ENCODE data around the gene KLHL5. TPM values are rescaled to one million over a fixed set of nuclear protein-coding genes. Genes with fewer than 3 reads are reported as not detected.
A peak's percentile ranks its signal among the peaks of the same experiment; 100 is the strongest.

The KLHL5 gene
- total RNA-seq, 3 donors from 2014 or later (not counting 1 experiment from before 2014, with no cell fraction given), result 12.6 to 14.2 (median 13.7) TPM

DNA sequence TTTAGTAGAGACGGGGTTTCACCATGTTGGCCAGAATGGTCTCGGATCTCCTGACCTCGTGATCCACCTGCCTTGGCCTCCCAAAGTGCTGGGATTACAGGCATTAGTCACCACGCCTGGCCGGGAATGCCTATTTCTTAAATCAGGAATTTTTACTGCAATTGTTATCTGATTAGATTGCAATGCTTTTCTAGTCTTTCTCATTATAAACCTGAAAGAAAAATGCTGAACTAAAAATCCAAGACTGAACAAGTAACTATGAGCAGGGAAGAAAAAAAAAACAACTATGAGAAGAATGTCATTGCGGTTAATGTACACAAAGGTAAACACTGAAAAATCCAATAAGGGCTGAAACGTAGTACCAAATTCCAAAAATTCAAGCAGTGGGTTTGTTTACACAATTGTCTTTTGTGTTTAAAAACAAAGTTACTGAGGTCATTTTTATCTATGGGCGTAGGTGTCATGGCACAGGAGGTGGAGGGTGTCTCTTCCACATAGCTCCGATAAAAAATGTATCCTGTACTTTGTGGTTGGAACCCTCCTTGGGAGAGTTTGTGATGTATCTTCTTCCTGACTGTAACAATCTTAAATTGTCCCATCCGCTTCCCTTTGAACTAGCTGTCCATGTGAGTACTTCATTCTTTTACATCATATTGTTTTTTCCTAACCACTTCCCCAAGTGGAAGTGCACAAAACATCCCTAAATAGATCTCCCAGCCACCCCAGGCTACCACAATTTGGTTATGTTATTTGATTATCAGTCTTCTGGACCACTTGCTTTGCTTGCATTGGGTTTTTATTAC, 18.8 kb upstream of the KLHL5 start:
- DNase-seq (no peak), ATAC-seq (no peak)
- Mint-ChIP-seq H3K36me3 (no peaks in the 10 kb centered on the region), H3K4me1 (peaks cover 30 to 36% of the 10 kb centered on the region in 2 donors), H3K9me3 (no peaks in the 10 kb centered on the region), H3K4me3 (peak overlapping the region; percentile 90), H3K27me3 (ENCODE audit: low read depth in 2 of 2) (no peaks in the 10 kb centered on the region), H3K27ac (peak overlapping the region; percentile 92 to 93)
- Histone ChIP-seq H3K27ac (ENCODE audit: low read length) (peak overlapping the region; percentile 80), H3K9me3 (ENCODE audit: control insufficient read depth, insufficient read depth, low read length) (no peaks in the 10 kb centered on the region), H3K4me3 (ENCODE audit: low read length) (no peak overlapping the region), H3K36me3 (ENCODE audit: control insufficient read depth, insufficient read depth, low read length) (no peaks in the 10 kb centered on the region), H3K27me3 (ENCODE audit: control insufficient read depth, insufficient read depth, low read length) (no peaks in the 10 kb centered on the region), H3K4me1 (ENCODE audit: control insufficient read depth, insufficient read depth, low read length) (peaks cover 20% of the 10 kb centered on the region)
- TF ChIP-seq, protein P1, sequence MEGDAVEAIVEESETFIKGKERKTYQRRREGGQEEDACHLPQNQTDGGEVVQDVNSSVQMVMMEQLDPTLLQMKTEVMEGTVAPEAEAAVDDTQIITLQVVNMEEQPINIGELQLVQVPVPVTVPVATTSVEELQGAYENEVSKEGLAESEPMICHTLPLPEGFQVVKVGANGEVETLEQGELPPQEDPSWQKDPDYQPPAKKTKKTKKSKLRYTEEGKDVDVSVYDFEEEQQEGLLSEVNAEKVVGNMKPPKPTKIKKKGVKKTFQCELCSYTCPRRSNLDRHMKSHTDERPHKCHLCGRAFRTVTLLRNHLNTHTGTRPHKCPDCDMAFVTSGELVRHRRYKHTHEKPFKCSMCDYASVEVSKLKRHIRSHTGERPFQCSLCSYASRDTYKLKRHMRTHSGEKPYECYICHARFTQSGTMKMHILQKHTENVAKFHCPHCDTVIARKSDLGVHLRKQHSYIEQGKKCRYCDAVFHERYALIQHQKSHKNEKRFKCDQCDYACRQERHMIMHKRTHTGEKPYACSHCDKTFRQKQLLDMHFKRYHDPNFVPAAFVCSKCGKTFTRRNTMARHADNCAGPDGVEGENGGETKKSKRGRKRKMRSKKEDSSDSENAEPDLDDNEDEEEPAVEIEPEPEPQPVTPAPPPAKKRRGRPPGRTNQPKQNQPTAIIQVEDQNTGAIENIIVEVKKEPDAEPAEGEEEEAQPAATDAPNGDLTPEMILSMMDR (IDR thresholded peaks at IDR 0.05), result no peak
- intact Hi-C loops (cut with micrococcal nuclease), result loop anchor here (10.0 kb wide), 1 partner anchor 412 kb away; the partner anchor contains the start of genes LIAS and RPL9
- WGBS (ENCODE audit: insufficient coverage), result 87% methylated on average over 9 of the region's 10 CpGs

DNA sequence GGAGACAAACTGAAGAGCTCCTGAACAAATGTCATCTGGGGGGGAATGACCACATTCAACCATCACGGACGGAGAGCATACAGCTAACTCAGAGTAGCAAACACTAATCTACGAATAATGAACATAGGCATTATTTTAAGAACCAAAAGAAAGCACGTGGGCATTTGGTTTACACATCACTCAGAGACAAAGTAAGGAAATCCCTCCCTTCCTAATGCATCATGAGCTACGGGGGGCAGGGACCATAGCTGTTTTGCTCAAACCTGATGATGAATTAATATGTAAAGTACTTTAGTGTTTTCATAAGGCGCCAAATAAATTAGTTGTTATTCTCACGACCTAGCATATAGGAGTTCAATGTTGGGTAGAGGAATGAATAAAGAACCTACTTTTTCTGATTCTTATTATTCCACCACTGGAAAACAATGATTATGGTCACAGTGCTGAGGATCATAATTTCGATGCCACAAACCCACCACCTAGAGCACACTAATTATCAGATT, 18.1 kb upstream of the KLHL5 start:
- peak overlapping the region; percentile 49 for H3K4me3 ChIP-seq (ENCODE audit: low read length)
- peaks cover 22% of the 10 kb centered on the region for H3K4me1 ChIP-seq (ENCODE audit: control insufficient read depth, insufficient read depth, low read length)
- DNase-seq (peak in 1 of 2 donors; percentile 64), ATAC-seq (peak in 1 of 3 donors; percentile 22)
- Mint-ChIP-seq H3K4me3 (peak overlapping the region; percentile 90), H3K27me3 (ENCODE audit: low read depth in 2 of 2) (no peaks in the 10 kb centered on the region), H3K9me3 (no peaks in the 10 kb centered on the region), H3K36me3 (no peaks in the 10 kb centered on the region), H3K4me1 (peaks cover 36 to 38% of the 10 kb centered on the region in 2 donors), H3K27ac (peak overlapping the region; percentile 92 to 93)
- peak overlapping the region; percentile 80 for H3K27ac ChIP-seq (ENCODE audit: low read length)
- intact Hi-C loops (cut with micrococcal nuclease), result loop anchor here (1.0 to 10.0 kb wide), 2 partner anchors 12 to 411 kb away; partner anchors contain the start of genes LIAS, RPL9 and TMEM156
- 15% methylated on average over 4 of the region's 8 CpGs for WGBS (ENCODE audit: insufficient coverage)
- no peaks in the 10 kb centered on the region for H3K27me3 ChIP-seq (ENCODE audit: control insufficient read depth, insufficient read depth, low read length)
- H3K9me3 ChIP-seq (ENCODE audit: control insufficient read depth, insufficient read depth, low read length), result no peaks in the 10 kb centered on the region
- TF ChIP-seq, protein P1 (IDR thresholded peaks at IDR 0.05), result no peak
- H3K36me3 ChIP-seq (ENCODE audit: control insufficient read depth, insufficient read depth, low read length), result no peaks in the 10 kb centered on the region

DNA sequence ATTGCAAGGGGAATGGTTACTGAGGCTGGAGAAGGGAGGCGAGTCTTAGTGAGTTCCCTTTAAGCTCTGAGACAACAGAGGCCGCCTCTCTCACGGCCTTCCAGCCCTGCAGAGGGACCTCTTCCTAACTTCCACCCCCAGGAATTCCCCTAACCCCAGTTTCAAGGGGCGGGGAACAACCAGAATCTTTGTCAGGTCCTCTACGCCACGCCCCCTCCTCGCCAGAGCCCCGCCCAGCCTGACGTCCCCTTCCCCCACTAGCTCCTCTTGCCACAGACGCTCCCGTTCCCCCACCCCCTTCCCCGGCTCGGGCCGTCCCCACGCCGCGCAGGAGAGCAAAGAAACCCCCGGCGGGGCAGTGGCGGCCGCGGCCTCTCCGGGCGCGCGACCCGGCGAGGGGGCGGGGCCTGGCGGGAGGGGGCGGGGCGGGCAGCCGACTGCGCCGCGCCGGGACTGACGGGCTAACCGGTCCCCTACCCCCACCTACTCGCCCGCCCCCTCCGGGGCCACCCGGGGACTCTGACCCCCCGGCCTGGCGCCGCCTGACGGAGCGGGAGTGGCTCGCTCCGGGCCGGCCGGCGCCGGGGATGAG, 17.6 kb upstream of the KLHL5 start:
- WGBS (ENCODE audit: insufficient coverage), result 0% methylated on average over 49 of the region's 54 CpGs
- Mint-ChIP-seq H3K9me3 (no peaks in the 10 kb centered on the region), H3K36me3 (no peaks in the 10 kb centered on the region), H3K4me1 (peaks cover 36 to 38% of the 10 kb centered on the region in 2 donors), H3K27ac (peak overlapping the region; percentile 92 to 93), H3K27me3 (ENCODE audit: low read depth in 2 of 2) (no peaks in the 10 kb centered on the region), H3K4me3 (peak overlapping the region; percentile 90)
- H3K4me1 ChIP-seq (ENCODE audit: control insufficient read depth, insufficient read depth, low read length), result peaks cover 22% of the 10 kb centered on the region
- H3K9me3 ChIP-seq (ENCODE audit: control insufficient read depth, insufficient read depth, low read length), result no peaks in the 10 kb centered on the region
- DNase-seq, result peak; percentile 94 to 99
- no peaks in the 10 kb centered on the region for H3K27me3 ChIP-seq (ENCODE audit: control insufficient read depth, insufficient read depth, low read length)
- peak; percentile 86 to 96 (median 87) for ATAC-seq
- peak overlapping the region; percentile 80 for H3K27ac ChIP-seq (ENCODE audit: low read length)
- no peaks in the 10 kb centered on the region for H3K36me3 ChIP-seq (ENCODE audit: control insufficient read depth, insufficient read depth, low read length)
- TF ChIP-seq, protein P1 (IDR thresholded peaks at IDR 0.05), result no peak
- peak overlapping the region; percentile 49 for H3K4me3 ChIP-seq (ENCODE audit: low read length)
- intact Hi-C loops (cut with micrococcal nuclease), result loop anchor here (1.0 to 10.0 kb wide), 2 partner anchors 12 to 410 kb away; partner anchors contain the start of genes LIAS, RPL9 and TMEM156
